GM10847 (cell line): Measurements from ENCODE around the gene TDRKH.

Experiments
- POLR2A ChIP-seq: IDR thresholded peaks from 2 replicates; pipeline ENCODE4 v1.6.1; 2011; ENCODE audit not compliant: insufficient read length; ENCODE audit errors: extremely low read depth

Gene TDRKH

GRCh38 chr1:151790071-151790939 lies at the start of gene TDRKH:
TDRKH (minus strand) TSS chr1:151790500; CDS start chr1:151783022, 7,478 bp downstream.
- TF ChIP-seq POLR2A, result peak; percentile 32

- no peak for TF ChIP-seq POLR2A
Observed at GRCh38 chr1:151839457-151840403, 49.4 kb upstream of the TDRKH start, which contains the start of gene C2CD4D. C2CD4D (minus strand) TSS chr1:151839820; CDS start chr1:151838989, 831 bp downstream.

- TF ChIP-seq POLR2A, result no peak
Observed at GRCh38 chr1:151839082-151839412, 48.7 kb upstream of the TDRKH start.

GRCh38 chr1:151838222-151839081 lies 48.2 kb upstream of the TDRKH start:
- no peak for TF ChIP-seq POLR2A

- TF ChIP-seq POLR2A, result no peak
Observed at GRCh38 chr1:151837884-151838221, 47.6 kb upstream of the TDRKH start.

GRCh38 chr1:151837197-151837596 lies 46.9 kb upstream of the TDRKH start:
- no peak for TF ChIP-seq POLR2A

- TF ChIP-seq POLR2A, result no peak
Observed at GRCh38 chr1:151835596-151835995, 45.3 kb upstream of the TDRKH start.

- no peak for TF ChIP-seq POLR2A
Observed at GRCh38 chr1:151834239-151834638, 43.9 kb upstream of the TDRKH start.

- TF ChIP-seq POLR2A, result no peak
Observed at GRCh38 chr1:151833172-151833900, 43.0 kb upstream of the TDRKH start.

- no peak for TF ChIP-seq POLR2A
Observed at GRCh38 chr1:151832318-151832980, 42.1 kb upstream of the TDRKH start.

GRCh38 chr1:151831605-151832004 lies 41.3 kb upstream of the TDRKH start, which contains the start of gene RORC:
RORC (minus strand) TSS chr1:151831802; CDS start chr1:151831764, 38 bp downstream.
- TF ChIP-seq POLR2A, result no peak

GRCh38 chr1:151831256-151831591 lies 40.9 kb upstream of the TDRKH start:
- no peak for TF ChIP-seq POLR2A

- TF ChIP-seq POLR2A, result no peak
Observed at GRCh38 chr1:151830055-151830454, 39.8 kb upstream of the TDRKH start.
